AG09309 (cell line): Measurements from ENCODE around the gene MANEA.
A peak's percentile ranks its signal among the peaks of the same experiment; 100 is the strongest.
"Not testable (repeated sequence)": the region's sequence is repeated elsewhere in the genome, so short reads cannot be mapped to it uniquely, and the experiment has no call there.

Experiments
- DNase-seq: peaks from one replicate; pipeline ENCODE4 v3.0.0-alpha.2; 2010; ENCODE audit warnings: low read depth
- H3K4me3 ChIP-seq: 2 replicates; pipeline ENCODE4 v1.5.1; 2011; ENCODE audit warnings: mild to moderate bottlenecking, low read depth, low read length, moderate library complexity; ENCODE audit not compliant: control insufficient read depth
- TF ChIP-seq, protein P1 (sequence below): IDR thresholded peaks from 2 replicates; pipeline ENCODE4 v1.5.1; 2011; ENCODE audit warnings: mild to moderate bottlenecking, low read depth, low read length, inconsistent platforms; ENCODE audit not compliant: insufficient read depth, control insufficient read depth; ENCODE audit errors: missing control alignments

MANEA gene

DNA sequence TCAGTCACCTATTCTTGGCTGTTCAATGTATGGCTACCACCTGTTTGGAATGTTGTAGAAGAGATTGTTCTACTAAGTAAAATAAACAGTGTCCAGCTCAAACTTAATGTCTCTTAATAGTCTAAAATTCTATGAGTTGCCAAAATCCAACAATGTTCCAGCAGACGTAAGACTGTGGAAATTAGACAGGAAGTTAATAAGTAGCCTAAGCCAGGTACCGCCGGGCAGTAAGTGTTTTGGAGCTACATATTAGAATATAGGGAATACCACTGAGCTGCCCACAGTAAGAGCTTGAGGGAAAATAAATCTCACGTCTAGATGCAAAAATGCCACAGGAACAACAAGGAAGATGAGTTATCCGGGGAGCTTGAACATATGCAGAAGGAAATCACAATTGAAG, 7.8 kb upstream of the MANEA start:
- TF ChIP-seq, protein P1, sequence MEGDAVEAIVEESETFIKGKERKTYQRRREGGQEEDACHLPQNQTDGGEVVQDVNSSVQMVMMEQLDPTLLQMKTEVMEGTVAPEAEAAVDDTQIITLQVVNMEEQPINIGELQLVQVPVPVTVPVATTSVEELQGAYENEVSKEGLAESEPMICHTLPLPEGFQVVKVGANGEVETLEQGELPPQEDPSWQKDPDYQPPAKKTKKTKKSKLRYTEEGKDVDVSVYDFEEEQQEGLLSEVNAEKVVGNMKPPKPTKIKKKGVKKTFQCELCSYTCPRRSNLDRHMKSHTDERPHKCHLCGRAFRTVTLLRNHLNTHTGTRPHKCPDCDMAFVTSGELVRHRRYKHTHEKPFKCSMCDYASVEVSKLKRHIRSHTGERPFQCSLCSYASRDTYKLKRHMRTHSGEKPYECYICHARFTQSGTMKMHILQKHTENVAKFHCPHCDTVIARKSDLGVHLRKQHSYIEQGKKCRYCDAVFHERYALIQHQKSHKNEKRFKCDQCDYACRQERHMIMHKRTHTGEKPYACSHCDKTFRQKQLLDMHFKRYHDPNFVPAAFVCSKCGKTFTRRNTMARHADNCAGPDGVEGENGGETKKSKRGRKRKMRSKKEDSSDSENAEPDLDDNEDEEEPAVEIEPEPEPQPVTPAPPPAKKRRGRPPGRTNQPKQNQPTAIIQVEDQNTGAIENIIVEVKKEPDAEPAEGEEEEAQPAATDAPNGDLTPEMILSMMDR = no peak
- no peak overlapping the region for H3K4me3 ChIP-seq
- DNase-seq = no peak

DNA sequence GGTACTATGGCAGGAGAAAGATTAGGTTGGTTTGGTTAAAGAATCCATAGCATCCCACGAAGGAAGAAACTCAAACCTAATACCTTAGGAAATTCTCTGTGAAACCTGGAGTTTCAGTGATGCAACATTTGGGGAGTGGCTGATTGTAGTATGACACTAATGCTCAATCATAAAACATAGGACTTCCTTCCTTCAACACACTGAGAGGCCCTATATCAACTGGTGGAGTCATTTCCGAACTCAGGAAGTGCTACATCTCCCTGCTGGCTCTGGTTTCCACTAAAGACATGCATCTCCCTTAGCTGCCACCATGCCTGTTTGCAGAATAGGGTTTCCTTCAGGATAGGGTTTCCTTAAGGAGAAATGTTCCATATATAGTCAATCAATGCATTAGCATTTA, 5.2 kb upstream of the MANEA start:
- TF ChIP-seq, protein P1 = no peak
- H3K4me3 ChIP-seq = no peak overlapping the region
- no peak for DNase-seq

DNA sequence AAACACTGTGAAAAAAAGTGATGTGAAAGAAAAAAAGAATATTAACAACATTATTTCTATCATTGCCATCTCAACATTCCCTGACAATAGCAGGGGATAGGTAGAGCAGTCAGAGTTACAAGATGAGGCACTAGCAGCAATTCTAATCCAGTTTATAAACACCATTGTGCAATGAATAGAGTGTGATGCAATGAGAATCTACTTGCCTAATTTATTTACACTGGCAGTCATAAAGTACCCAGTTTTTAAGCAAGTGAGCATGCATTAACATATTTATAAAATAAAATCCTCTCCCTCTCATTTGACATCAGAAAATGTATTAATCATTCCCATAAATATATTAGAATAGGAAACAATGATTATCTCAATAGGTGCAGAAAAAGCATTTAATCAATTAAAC, 2.5 kb upstream of the MANEA start:
- H3K4me3 ChIP-seq = no peak overlapping the region
- TF ChIP-seq, protein P1 = no peak
- peak; percentile 17 for DNase-seq

DNA sequence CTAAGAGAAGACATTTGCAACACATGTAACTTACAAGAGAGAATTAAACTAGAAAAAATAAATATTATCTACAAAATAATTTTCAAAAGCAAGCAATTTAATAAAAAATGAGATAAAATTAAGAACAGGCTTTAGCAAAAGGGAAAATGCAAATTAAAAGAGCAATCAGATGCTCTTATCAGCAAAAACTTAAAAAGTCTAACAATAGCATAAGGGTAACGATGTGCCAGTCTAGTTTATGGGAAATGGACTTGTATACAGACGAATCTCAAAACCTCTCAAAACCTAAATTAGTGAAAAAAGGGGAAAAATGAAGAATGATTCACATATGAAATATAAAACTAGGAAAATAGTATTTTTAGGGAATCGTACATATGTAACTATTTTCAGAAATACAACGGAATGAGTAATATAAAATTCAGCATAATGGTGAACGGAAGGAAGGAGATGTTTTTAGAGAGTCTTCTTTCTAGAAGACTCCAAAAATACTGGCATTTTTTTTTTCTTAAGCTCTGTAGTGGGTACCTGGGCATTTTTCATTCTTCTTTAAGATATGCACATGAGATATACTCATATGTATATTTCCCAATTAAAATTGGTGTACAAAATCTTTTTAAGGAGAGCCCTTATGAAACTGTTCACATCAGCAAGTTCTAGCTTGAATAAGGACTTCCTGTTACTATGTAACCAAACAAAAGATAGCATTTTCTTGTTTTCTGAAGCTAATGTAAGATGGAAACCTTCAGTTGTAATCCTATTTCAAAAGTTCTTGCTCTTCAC, 927 bp upstream of the MANEA start:
- DNase-seq = no peak
- H3K4me3 ChIP-seq = peak overlapping the region; percentile 84
- TF ChIP-seq, protein P1 = no peak

DNA sequence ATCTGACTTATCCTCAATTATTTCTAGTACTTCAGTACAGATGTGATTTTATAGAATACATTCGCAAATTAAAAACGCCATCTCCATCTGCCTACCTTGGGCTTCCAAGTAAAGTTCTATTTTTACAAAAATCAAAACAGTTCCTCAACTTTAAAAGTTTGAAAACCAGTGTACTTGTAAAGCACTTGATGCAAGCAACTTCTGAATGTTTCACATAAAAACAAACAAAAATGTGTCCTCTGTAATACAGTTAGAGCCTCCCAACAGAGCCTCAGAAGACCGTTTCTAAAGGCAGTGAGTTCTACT, 384 bp upstream of the MANEA start:
- H3K4me3 ChIP-seq = peak overlapping the region; percentile 84
- TF ChIP-seq, protein P1 = no peak
- DNase-seq = no peak

DNA sequence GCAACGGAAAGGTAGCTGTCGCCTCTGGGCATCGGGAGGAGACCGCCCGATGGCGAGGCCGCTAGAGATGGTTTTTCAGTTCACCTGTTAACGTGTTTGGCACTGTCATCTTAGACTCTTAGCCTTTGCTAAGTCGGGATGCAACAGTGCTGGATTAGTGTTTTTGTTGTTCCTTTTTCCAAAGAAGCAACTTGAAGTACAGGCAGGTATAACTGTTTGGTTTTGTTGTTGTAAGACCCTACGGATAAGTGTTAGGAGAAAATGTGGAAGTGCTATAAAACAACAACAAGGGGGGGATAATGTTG, 723 bp downstream of the MANEA start:
- TF ChIP-seq, protein P1 = no peak
- no peak for DNase-seq

DNA sequence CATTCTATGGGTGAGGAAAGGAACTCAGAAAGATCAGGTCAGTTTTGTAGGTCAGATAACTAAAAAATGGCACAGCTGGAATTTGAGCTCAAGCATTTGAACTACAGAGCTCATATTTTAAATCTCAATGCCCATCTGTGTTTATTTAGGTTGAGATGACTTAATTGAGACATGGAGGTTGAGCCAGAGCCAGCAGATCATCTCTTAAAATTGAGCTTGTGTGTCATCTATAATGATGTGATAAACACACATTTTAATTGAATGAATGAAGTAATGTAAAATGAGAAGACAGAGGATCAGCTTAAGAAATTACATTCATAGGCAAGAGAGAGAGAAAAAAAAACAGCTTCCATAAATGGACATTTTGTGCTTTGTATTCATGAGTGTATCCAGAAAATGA, 3.7 kb downstream of the MANEA start:
- H3K4me3 ChIP-seq = no peak overlapping the region
- no peak for DNase-seq
- TF ChIP-seq, protein P1 = no peak

More for the DNA sequence above, 723 bp downstream of the MANEA start:
- H3K4me3 ChIP-seq = peak overlapping the region; percentile 84

DNA sequence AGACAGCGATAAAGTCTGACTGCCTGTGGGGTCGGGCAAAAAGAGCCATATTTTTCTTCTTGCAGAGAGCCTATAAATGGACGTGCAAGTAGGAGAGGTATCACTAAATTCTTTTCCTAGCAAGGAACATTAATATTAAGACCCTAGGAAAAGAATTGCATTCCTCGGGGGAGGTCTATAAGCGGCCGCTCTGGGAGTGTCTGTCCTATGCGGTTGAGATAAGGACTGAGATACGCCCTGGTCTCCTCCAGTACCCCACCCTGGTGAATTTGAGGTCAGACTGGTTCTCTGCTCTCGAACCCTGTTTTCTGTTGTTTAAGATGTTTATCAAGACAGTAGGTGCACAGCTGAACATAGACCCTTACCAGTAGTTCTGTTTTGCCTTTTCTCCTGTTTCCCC, 6.9 kb downstream of the MANEA start:
- not testable (repeated sequence) for H3K4me3 ChIP-seq, DNase-seq
